PFSK-1 (cell line): Measurements from ENCODE around the gene DTNA.

Source experiments
- FOXP2 ChIP-seq: optimal IDR thresholded peaks from 2 replicates; pipeline ENCODE3; 2011; ENCODE audit warnings: borderline replicate concordance, control low read depth, inconsistent platforms; ENCODE audit not compliant: insufficient read depth; ENCODE audit errors: extremely low read length, extremely low read depth
- POLR2AphosphoS5 ChIP-seq: IDR thresholded peaks from 2 replicates; pipeline ENCODE4 v1.6.1; 2012; ENCODE audit warnings: low read depth, mild to moderate bottlenecking, control low read depth, low read length, moderate library complexity
- SIN3A ChIP-seq: IDR thresholded peaks from 2 replicates; pipeline ENCODE4 v1.6.1; 2012; ENCODE audit warnings: mild to moderate bottlenecking, low read length, moderate library complexity, borderline replicate concordance; ENCODE audit not compliant: insufficient read depth
- TAF1 ChIP-seq: IDR thresholded peaks from 2 replicates; pipeline ENCODE4 v1.6.1; 2012; ENCODE audit warnings: low read length, control low read depth, borderline replicate concordance; ENCODE audit not compliant: insufficient read depth
- TF ChIP-seq, protein P1 (sequence below), 2 experiments: IDR thresholded peaks; 2 replicates each; pipeline versions ENCODE4 v1.6.1 to v1.8.0; 2011 to 2012; ENCODE audit warnings: low read depth in 2 of 2, low read length in 2 of 2, control low read depth in 1 of 2, inconsistent platforms in 1 of 2, mild to moderate bottlenecking in 1 of 2, moderate library complexity in 1 of 2; ENCODE audit not compliant: insufficient read depth in 1 of 2

DTNA gene

DNA sequence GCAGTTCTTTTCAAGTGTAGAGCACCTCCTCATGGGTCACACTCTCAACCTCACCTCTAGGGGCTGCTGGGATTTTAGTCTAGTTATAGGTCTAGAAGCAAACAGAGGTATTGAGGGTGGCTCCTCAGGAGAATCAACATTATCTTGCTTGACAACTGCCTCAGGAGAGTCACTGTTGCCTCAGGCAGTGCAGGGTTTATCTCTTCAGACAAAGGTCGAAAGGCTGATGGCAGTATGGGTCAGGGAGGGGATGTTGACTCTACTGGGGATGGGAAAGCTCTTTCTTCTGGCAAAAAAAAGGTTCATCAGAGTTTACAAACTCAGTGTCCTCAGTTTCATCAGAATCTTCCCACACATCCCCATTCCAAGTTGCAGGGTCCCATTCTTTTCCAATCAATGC lies 24.0 kb downstream of the DTNA start:
- TF ChIP-seq FOXP2: no peak
- TF ChIP-seq, protein P1, sequence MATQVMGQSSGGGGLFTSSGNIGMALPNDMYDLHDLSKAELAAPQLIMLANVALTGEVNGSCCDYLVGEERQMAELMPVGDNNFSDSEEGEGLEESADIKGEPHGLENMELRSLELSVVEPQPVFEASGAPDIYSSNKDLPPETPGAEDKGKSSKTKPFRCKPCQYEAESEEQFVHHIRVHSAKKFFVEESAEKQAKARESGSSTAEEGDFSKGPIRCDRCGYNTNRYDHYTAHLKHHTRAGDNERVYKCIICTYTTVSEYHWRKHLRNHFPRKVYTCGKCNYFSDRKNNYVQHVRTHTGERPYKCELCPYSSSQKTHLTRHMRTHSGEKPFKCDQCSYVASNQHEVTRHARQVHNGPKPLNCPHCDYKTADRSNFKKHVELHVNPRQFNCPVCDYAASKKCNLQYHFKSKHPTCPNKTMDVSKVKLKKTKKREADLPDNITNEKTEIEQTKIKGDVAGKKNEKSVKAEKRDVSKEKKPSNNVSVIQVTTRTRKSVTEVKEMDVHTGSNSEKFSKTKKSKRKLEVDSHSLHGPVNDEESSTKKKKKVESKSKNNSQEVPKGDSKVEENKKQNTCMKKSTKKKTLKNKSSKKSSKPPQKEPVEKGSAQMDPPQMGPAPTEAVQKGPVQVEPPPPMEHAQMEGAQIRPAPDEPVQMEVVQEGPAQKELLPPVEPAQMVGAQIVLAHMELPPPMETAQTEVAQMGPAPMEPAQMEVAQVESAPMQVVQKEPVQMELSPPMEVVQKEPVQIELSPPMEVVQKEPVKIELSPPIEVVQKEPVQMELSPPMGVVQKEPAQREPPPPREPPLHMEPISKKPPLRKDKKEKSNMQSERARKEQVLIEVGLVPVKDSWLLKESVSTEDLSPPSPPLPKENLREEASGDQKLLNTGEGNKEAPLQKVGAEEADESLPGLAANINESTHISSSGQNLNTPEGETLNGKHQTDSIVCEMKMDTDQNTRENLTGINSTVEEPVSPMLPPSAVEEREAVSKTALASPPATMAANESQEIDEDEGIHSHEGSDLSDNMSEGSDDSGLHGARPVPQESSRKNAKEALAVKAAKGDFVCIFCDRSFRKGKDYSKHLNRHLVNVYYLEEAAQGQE (IDR thresholded peaks at IDR 0.05; ENCODE audit: insufficient read depth in 1 of 2, low read depth in 2 of 2, low read length in 2 of 2): no peak
- TF ChIP-seq SIN3A: no peak
- TF ChIP-seq POLR2AphosphoS5: no peak
- TF ChIP-seq TAF1: no peak

GRCh38 chr18:34738175-34738894 lies 28.2 kb downstream of the DTNA start:
- no peak for TF ChIP-seq FOXP2
- no peak for TF ChIP-seq TAF1
- TF ChIP-seq SIN3A: no peak
- TF ChIP-seq, protein P1 (IDR thresholded peaks at IDR 0.05; ENCODE audit: insufficient read depth in 1 of 2, low read depth in 2 of 2, low read length in 2 of 2): no peak
- TF ChIP-seq POLR2AphosphoS5: no peak

GRCh38 chr18:34740101-34740500 lies 30.0 kb downstream of the DTNA start:
- TF ChIP-seq, protein P1 (IDR thresholded peaks at IDR 0.05; ENCODE audit: insufficient read depth in 1 of 2, low read depth in 2 of 2, low read length in 2 of 2): no peak
- TF ChIP-seq POLR2AphosphoS5 (no peak), SIN3A (no peak), FOXP2 (no peak), TAF1 (no peak)

- TF ChIP-seq FOXP2 (no peak), TAF1 (no peak), POLR2AphosphoS5 (no peak), SIN3A (no peak)
- TF ChIP-seq, protein P1 (IDR thresholded peaks at IDR 0.05; ENCODE audit: insufficient read depth in 1 of 2, low read depth in 2 of 2, low read length in 2 of 2): no peak
Measured at GRCh38 chr18:34740724-34741123, 30.6 kb downstream of the DTNA start.

- TF ChIP-seq, protein P1 (IDR thresholded peaks at IDR 0.05; ENCODE audit: insufficient read depth in 1 of 2, low read depth in 2 of 2, low read length in 2 of 2): no peak
Measured at GRCh38 chr18:34741401-34741800, 31.3 kb downstream of the DTNA start.
